Effector CD4-positive, alpha-beta T cell (primary cell): Measurements from ENCODE around the gene RHEBL1.

Experiments
- DNase-seq: peaks from one replicate; pipeline ENCODE4 v3.0.0-alpha.2; 2020

RHEBL1 gene

GRCh38 chr12:49036029-49036428 lies 33.8 kb downstream of the RHEBL1 start:
- no peak for DNase-seq

- DNase-seq, result no peak
These were observed 35.5 kb downstream of the RHEBL1 start for GRCh38 chr12:49034286-49034622.

GRCh38 chr12:49033611-49034285 lies 36.0 kb downstream of the RHEBL1 start:
- no peak for DNase-seq

- DNase-seq, result no peak
These were observed 36.9 kb downstream of the RHEBL1 start for GRCh38 chr12:49032679-49033447.

- DNase-seq, result no peak
These were observed 37.5 kb downstream of the RHEBL1 start for GRCh38 chr12:49032276-49032675.

- no peak for DNase-seq
These were observed 38.1 kb downstream of the RHEBL1 start for GRCh38 chr12:49031573-49032161.

- DNase-seq, result no peak
These were observed 38.8 kb downstream of the RHEBL1 start for GRCh38 chr12:49030714-49031572.

- DNase-seq, result no peak
These were observed 39.7 kb downstream of the RHEBL1 start for GRCh38 chr12:49030119-49030518.

GRCh38 chr12:49028666-49029275 lies 41.0 kb downstream of the RHEBL1 start:
- DNase-seq, result no peak

- no peak for DNase-seq
These were observed 41.8 kb downstream of the RHEBL1 start for GRCh38 chr12:49027846-49028555.

- DNase-seq, result no peak
These were observed 42.9 kb downstream of the RHEBL1 start for GRCh38 chr12:49026678-49027480.

GRCh38 chr12:49026101-49026500 lies 43.7 kb downstream of the RHEBL1 start:
- DNase-seq, result no peak

- no peak for DNase-seq
These were observed 44.3 kb downstream of the RHEBL1 start for GRCh38 chr12:49025463-49025862.

GRCh38 chr12:49024543-49024942 lies 45.2 kb downstream of the RHEBL1 start:
- no peak for DNase-seq

- DNase-seq, result no peak
These were observed 46.0 kb downstream of the RHEBL1 start for GRCh38 chr12:49023812-49024211.

GRCh38 chr12:49022558-49023178 lies 47.1 kb downstream of the RHEBL1 start:
- no peak for DNase-seq

- DNase-seq, result no peak
These were observed 48.4 kb downstream of the RHEBL1 start for GRCh38 chr12:49021292-49021915.

- no peak for DNase-seq
These were observed 49.3 kb downstream of the RHEBL1 start for GRCh38 chr12:49020441-49020840.

- DNase-seq, result no peak
These were observed 50.1 kb downstream of the RHEBL1 start for GRCh38 chr12:49019443-49020324.
